ENCODE measurements around the gene PRKX.
A peak's percentile ranks its signal among the peaks of the same experiment; 100 is the strongest.
"Not testable (repeated sequence)": the region's sequence is repeated elsewhere in the genome, so short reads cannot be mapped to it uniquely, and the experiment has no call there.

The PRKX gene

DNA sequence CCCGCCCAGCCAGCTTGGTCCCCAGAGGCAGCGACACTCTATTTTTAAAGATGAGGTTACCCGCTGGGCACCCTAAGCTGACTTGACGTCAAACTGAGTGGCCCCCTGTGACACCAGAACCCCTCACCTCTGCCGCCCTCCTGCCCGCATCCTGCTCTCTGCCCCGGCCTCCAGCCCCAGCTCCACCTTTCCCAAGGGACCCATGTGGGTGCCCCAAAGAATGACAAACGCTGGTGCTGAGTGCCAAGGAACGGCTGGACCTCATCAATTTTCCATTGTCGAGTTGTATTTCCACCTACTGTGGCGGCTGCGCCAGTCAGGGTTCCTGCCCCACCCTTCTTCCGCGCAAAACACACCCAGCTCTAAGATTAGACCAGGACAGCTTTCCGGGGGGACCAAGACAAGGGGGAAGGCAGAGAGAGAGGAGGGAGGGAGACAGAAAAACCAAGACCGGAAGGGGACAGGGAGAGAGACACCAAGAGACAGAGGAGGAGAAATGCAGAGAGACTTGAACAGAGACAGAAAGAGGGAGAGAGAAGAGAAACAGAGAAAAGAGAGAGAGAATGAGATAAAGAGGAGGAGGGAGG, 2.0 kb downstream of the PRKX start:
- DNase-seq (ENCODE audit: low spot score), result peak; percentile 39

DNA sequence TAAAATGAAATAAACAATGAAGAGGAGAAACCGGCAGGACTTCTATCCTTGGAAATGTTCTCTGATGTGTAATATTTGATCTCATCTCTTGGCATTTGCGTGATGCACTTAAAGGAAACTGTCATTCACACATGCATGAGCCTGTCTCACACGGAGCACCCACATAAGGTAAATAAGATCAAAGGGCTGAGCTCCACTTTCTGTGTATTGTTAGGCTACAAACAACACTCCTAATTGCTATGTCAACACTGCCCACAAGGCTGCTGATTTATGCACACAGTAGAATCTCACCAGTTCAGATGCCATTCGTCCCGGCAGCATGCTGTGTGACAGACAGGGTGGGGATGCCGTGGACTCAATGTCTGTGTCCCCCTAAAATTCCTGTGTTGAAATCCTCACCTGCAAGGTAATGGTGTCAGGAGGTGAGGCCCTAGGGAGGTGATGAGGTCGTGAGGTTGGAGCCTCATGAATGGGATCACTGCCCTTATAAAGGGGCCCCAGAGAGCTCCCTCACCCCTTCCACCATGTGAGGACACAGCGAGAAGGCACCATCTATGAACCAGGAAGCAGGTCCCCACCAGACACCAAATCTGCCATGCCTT, 5.7 kb downstream of the PRKX start:
- DNase-seq (ENCODE audit: low spot score), result not testable (repeated sequence)

DNA sequence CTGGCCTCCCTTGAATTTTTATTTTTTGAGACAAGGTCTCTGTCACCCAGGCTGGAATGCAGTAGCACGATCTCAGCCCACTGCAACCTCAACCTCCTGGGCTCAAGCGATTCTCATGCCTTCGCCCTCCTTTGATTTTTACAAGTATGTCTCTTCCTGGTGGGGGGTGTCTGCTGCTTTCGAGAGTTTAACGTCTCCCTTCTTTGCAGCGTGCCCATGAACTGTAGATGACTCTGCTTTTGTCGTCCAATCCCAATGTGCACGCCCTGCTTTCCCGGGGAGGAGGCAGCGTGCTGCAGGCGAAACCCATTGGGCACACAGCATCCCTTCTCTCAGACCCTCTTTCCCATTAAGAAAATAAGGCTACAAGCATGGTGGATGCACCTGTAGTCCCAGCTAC, 7.0 kb downstream of the PRKX start:
- DNase-seq (ENCODE audit: low spot score), result no peak

DNA sequence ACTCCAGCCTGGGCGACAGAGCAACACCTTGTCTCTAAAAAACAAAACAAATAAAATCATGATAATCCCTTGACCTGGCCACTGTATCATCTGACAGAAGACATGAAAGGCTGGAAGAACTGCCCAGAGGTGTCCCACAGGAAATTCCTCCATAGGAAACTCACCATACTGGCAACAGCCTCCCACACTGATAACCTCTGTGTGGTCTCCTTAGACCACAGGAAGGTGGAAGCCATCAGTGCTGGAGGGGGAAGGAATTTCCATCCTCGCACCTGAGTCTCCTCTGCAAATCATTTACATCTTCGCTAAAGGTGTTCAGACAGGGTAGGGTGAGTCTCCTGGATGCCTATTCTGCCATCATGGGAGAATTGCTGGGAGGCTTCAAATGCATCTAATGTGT, 10.2 kb downstream of the PRKX start:
- not testable (repeated sequence) for DNase-seq (ENCODE audit: low spot score)

DNA sequence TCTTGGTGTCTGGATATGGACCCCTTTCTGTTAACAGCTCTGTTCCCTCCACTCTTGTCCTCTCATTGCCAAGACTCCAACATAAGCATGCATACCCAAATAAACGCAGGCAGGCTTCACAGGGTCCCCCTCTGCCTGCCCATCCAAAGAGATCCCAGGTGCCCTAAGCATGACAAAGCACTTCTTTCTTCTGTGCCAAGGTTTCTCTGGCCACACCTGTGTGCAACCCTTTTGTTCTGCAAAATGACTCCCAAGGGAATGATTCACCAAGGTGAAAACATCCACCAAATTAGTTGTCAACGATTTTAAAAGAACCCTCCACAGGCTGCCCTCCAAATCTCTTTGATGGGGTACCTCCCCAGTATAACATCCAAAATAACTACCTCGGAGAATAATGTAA, 11.4 kb downstream of the PRKX start:
- DNase-seq (ENCODE audit: low spot score), result not testable (repeated sequence)

DNA sequence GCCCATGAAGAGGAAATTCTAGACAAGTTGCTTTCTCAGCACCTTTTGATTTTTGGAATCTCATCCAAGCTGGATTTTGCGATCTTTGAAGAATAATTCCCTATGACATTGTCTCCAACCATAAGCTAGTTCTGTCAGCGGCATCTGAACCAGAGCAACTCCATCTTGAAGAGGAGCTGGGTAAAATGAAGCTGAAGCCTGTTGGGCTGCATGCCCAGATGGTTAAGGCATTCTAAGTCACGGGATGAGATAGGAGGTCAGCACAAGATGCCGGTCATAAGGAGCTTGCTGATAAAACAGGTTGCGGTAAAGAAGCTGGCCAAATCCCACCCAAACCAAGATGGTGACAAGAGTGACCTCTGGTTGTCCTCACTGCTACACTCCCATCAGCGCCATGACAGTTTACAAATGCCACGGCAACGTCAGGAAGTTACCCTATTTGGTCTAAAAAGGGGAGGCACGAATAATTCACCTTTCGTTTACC, 12.0 kb downstream of the PRKX start:
- DNase-seq (ENCODE audit: low spot score), result not testable (repeated sequence)

DNA sequence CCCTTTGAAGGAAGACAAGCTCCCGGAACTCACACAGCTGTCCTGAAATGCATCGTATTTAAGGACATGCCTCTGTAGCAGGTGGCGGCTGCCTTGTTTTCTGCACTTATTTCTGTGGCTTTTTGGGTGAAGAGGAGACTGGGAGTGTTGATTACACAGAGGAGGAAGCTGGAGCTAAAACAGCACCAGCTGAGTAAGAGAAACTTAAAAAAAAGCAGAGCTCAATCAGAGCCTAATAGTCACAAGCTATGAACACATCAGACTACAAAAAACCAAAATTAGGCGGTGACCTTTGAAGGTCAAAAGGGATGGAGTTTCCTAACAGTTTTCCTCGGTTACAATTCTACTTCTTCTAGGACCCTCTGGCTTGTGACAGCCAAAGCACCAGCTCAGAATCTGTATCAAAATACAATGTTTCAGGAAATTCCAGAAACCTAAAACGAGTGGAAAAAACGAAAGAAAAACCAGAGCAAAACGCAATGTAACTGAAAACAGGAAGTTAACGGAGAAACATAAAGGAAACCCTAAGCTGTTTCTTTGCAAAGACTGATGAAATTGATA, 13.5 kb downstream of the PRKX start:
- DNase-seq (ENCODE audit: low spot score), result no peak

DNA sequence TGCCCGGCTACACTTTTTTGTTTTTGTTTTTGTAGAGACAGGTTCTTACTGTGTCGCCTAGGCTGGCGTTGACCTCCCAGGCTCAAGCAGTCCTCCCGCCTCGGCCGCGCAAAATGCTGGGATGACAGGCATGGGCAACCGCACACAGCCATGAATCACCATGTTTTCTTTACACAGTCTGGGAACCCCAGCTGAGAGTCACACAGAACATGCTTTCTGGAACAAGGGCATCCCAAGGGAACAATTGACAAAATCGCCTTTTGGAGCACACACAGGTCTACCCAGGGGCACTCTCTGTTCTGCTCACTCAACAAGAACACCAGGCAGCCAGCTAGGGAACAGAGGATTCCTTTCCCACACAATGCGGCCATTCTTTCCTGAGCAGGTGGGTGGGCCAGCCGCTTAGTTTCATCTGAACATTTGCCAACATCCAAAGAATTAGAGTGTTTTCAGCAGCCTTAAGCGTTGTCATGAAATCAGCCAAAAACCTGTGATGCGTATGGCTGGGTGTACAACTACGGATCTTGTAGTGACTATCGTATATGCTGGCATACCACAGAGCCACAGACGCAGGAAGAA, 15.7 kb downstream of the PRKX start:
- peak; percentile 40 for DNase-seq (ENCODE audit: low spot score)

DNA sequence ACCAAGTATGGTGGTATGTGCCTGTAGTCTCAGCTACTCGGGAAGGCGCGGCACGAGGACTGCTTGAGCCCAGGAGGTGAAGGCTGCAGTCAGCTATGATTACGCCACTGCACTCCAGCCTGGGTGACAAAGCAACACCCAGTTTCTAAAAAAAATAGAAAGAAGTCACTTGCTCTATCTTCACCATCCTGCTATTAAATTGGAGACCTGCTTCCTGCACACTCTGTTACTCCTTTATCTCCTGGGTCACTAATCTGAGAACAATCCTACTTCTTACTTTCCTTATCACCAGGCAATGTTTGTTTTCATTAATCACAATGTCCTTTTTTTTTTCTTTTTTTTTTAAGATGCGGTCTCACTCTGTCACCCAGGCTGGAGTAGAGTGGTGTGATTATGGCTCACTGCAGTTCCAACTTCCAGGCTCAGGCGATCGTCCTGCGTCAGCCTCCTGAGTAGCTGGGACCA, 16.2 kb downstream of the PRKX start:
- DNase-seq (ENCODE audit: low spot score), result no peak

DNA sequence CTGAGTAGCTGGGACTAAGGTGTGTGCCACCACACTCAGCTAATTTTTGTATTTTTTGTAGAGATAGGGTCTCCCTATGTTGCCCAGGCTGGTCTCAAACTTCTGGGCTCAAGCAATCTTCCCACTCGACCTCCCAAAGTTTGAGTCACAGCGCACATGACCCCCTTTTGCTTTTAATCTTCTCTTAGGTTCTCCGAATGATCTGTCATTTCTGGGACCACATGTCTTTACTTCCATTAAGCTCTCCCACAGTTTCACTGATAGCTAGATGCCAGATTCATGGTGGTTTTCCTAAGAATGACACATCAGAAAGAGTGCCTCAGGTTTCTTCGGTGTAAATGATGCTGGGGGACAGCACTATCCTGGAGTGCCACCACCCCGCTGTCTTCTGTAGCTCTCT, 17.9 kb downstream of the PRKX start:
- DNase-seq (ENCODE audit: low spot score), result no peak

DNA sequence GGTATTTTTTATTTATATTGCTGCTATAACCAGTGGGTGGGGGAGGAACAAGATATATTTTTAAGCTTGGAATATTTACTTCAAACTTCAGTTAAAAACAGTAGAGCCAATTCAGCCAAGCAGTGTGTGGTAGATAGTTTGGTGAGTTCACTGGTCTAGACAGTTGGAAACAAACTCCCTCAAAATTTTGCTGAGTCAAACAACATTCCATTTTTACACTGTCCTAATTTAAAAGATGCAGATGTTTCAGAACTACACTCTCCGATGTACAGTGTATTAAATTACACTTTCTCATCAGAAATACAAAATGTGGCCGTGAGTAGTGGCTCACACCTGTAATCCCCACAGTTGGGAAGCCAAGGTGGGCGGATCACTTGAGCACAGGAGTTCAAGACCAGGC, 23.3 kb downstream of the PRKX start:
- DNase-seq (ENCODE audit: low spot score), result no peak

DNA sequence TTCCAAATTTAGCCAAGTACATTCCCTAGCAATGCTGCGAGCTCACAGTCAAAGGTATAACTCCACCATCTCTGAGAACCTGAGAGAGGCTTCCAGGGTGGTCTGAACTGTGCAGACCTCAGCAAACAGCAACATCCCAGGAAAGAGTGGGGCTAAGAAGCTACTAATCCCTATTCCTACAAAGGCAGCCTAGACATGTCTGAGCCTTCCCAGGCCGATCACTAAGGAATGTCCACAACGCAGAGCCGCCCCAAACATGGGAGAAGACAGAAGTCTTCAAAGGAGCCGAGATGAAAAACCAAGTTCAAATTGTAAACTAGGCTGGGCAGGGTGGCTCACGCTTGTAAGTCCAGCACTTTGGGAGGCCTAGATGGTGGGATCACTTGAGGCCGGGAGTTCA, 30.2 kb downstream of the PRKX start:
- DNase-seq (ENCODE audit: low spot score), result not testable (repeated sequence)

DNA sequence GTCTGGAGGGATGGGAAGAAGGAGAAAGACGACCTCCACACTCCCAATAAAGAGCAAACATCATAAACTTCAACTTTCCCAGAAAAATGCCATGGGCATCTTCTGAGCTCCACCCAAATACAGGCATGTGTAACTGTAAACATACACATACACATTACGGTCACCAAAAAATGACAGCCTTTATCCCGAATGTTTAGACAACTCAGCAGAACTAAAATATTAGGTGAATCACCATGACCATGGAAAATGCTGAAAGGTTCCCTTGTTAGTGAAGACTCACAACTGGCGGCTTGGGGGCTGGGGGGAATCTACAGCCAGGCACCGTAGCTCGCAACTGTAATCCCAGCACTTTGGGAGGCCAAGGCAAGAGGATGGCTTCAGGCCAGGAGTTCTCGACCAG, 33.0 kb downstream of the PRKX start:
- no peak for DNase-seq (ENCODE audit: low spot score)

DNA sequence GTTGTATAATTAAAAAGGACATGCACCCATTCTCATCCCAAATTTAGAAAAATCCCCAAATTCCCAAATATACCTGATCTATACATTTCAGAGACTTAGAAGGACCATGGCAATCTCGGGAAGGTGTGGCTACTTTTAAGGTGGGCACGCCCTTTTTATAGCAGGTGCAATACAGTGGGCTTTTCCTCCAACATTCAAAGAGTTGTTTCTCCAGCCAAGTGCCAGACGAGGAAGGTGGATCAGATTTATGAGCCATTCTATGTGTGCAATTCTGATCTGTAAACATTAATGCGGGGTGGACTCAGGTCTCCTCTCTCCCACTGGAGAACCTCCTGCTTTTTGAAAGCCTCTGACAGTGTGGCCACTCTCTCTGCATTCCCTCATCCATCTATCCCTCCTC, 33.8 kb downstream of the PRKX start:
- no peak for DNase-seq (ENCODE audit: low spot score)

DNA sequence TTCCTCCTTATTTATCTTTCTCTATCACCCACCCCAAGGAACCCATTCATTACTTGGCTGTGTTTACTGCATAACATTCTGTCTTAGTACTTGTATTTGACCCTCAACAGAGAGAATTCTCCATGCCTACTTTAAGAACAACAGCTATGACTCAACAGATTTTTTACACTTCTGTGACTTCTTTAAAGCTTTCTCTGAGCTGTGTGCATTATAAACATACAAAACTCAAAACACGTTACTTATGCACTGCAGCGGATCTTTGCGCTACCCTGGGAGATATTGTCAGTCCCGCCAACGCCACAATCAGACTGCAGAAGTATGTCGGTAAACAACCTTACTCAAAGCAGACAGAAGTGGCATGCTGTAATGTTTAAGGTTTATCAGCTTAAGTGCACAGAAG, 35.1 kb downstream of the PRKX start:
- no peak for DNase-seq (ENCODE audit: low spot score)

DNA sequence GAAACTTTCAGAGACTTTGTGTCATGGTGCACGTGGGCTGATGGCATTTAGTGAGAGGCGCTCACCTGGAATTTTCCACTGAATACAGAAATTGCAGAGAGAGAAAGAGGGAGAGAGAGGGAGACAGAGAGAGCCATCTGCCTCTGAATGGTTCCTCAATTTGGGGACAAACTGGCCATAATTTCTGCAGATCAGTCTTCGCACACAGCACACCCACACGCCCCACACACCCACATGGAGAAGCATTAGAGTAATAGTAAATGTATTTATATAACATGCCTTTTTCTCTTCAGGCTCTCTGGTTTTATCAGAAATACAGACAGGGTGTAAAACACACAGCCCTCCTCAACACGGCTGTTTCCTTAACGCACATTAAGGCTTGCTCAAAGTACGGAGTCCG, 38.6 kb downstream of the PRKX start:
- no peak for DNase-seq (ENCODE audit: low spot score)

DNA sequence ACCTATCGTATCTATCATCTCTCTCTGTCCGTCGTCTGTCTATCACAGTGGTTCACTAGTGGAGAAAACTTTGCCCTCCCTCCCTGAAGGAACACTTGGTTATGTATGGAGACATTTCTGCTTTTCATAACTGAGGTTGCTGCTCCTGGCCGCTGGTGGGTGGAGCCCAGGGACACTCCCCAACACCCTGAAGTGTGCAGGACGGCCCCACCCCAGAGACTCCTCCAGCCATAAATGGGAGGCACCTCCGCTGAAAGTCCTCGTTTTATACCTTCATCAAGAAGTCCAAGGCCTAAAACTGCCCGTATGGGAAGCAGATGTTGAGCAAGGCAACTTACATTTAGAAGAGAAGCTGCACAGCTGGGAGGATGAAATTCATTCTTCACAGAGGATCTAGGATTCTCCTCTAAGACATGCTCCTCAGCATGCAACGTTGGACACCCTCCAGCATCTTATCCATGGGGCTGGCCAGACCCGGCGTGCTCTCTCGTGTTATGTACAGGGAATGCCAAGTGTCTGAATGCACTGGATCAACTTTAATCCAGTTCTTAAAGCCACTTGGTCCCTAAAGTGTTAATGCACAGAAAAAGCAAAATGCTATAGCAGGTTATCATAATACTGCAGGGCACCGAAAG, 43.5 kb downstream of the PRKX start:
- DNase-seq (ENCODE audit: low spot score), result no peak

DNA sequence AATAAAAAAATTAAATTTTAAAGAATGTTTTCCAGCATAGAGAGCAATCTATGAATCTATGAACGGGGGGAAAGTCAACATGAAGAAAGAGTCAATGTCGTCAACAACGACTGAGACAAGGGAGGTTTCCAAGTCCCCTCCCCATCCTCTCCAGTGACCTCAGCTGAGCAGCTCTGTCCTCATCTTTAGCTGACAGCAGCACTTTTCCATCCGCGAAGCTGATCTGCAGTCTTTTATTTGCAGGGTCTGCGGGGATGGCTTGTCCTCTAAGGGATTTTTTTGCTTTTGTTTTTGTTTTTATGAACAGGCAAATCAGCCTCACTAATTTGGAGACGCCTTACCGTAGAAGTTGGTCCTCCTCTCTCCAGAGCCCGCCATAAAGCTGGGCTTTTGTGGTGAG, 46.5 kb downstream of the PRKX start:
- DNase-seq (ENCODE audit: low spot score), result no peak

DNA sequence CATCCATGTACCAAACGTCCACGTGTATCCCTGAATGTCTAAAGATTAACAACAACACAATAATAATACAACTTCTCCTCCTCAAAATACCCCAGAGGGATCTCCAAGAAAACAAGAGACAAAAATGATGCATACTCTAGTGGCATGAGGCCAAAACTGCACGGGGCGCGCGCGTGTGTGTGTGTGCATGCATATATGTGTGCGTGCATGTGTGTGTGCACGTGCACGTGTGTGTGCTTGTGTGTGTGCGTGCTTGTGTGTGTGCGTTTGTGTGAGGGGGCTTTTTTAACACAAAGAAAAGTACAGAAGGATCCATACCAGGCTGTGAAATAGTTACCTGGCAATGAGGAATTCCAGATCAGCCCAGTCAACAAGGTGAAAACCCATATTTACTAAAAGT, 48.5 kb downstream of the PRKX start:
- DNase-seq (ENCODE audit: low spot score), result no peak

DNA sequence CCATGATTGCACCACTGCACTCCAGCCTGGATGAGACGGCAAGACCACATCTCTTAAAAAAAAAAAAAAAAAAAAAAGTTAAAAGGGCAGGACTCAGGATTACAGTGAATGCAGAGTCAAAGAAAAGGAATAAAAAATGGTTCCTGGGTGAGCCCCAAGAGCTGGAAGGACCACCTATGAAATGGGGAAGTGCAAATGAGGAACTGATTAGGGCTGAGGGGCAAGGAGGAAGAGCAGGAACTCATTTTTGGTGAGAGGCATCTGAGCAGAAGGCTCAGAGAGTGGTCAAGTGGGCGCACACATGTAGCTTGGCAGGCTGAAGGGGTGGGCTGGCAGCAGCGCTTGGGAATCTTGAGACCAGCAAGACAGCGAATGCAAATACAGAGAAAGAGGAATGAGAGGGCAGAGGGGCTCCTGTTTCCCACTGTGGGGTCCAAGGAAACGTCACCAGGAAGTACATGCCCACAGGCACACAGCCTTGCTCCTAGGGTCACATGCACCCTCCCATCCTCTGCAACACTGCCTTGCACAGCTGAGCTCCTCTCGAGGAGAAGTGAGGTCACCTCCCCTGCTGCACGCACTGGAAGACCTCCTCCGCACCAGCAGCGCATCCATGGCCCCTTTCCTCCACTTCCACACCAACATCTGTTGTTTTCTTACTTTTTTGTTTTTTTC, 49.7 kb downstream of the PRKX start:
- not testable (repeated sequence) for DNase-seq (ENCODE audit: low spot score)

DNA sequence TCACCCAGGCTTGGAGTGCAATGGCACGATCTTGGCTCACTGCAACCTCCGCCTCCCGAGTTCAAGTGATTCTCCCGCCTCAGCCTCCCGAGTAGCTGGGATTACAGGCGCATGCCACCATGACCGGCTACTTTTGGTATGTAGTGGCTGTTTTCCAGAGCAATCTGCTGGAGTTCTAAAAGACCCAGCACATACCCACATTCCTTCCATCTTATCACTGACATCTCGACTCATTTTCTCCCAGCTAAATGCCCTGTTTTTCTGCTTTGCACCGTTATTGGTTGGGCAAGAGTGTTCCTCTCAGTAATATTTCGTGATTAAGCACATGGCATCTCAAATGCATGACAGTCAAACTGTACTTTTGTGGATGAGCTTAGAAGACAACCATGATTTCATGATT, 53.7 kb downstream of the PRKX start:
- no peak for DNase-seq (ENCODE audit: low spot score)

DNA sequence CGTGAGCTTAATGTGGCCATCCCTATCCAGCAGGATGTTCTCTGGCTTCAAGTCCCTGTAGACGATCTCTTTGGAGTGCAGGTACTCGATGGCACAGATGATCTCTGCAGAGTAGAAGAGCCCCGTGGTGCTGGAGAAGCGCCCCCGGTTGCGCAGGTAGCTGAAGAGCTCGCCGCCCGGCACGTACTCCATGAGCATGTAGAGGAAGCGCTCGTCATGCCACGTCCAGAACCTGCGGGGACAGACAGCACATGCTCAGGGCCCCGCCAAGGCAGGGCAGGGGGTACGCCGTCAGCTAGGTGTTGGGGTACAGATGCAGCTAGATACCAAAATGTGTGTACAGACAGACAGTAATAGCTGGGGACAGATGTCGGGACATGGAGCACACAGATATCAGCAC, 58.3 kb downstream of the PRKX start:
- DNase-seq (ENCODE audit: low spot score), result no peak
